ENCODE results near the gene GRIK4.
A peak's percentile ranks its signal among the peaks of the same experiment; 100 is the strongest.

GRIK4 gene

GRCh38 chr11:121024989-121025388, 513.4 kb downstream of the GRIK4 start:
- Histone ChIP-seq H3K36me3 (ENCODE audit: insufficient read depth, low read length) (no peaks in the 10 kb centered on the region), H4K20me1 (ENCODE audit: insufficient read depth, low read length) (no peaks in the 10 kb centered on the region), H3K4me2 (ENCODE audit: low read length) (peak overlapping the region; percentile 64), H3K9ac (ENCODE audit: low read length) (peak overlapping the region; percentile 66; the same call in 1 of the 2 replicates), H3K79me2 (ENCODE audit: insufficient read depth, low read length) (peaks cover 17% of the 10 kb centered on the region; the same call in 1 of the 2 replicates), H3K4me3 (ENCODE audit: low read depth, low read length, poor library complexity, severe bottlenecking) (peak overlapping the region; percentile 76), H3F3A (ENCODE audit: insufficient read depth, low read length) (no peaks in the 10 kb centered on the region), H3K9me3 (ENCODE audit: low read length) (no peaks in the 10 kb centered on the region), H3K9me2 (ENCODE audit: low read depth, low read length) (no peaks in the 10 kb centered on the region), H2AFZ (ENCODE audit: low read length) (no peak overlapping the region), H3K27ac (ENCODE audit: low read depth, low read length, poor library complexity, severe bottlenecking) (no peak overlapping the region), H3K27me3 (ENCODE audit: insufficient read depth, low read length) (no peaks in the 10 kb centered on the region), H3K4me1 (ENCODE audit: insufficient read depth, low read length, severe bottlenecking) (peaks cover 15% of the 10 kb centered on the region)
- TF ChIP-seq CTCF (IDR thresholded peaks at IDR 0.05; ENCODE audit: low read length) (no peak), EZH2 (IDR thresholded peaks at IDR 0.05; ENCODE audit: borderline replicate concordance, low read length) (no peak)

DNA sequence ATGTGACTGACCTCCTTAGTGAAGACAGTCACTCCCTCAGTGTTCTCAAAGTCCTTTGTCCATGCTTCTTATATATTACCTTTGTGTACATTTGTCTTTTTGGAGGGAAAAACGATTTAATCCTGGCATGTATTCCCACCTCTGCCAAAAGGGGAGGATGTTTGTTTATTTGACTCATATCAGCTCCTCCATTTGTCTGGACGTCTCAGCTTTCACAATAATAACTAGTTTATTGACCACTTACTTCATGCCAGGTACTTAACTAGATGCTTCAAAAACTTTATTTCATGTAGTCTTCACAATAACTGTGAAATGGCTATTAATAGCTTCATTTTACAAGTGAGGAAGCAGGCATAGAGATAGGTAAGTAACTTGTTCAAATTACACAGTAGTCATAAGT, 517.6 kb downstream of the GRIK4 start:
- Histone ChIP-seq H3K4me2 (ENCODE audit: low read length) (no peak overlapping the region), H4K20me1 (ENCODE audit: insufficient read depth, low read length) (no peaks in the 10 kb centered on the region), H3K4me1 (ENCODE audit: insufficient read depth, low read length, severe bottlenecking) (peaks cover 12% of the 10 kb centered on the region), H3K27me3 (ENCODE audit: insufficient read depth, low read length) (no peaks in the 10 kb centered on the region), H3K36me3 (ENCODE audit: insufficient read depth, low read length) (no peaks in the 10 kb centered on the region), H3K4me3 (ENCODE audit: low read depth, low read length, poor library complexity, severe bottlenecking) (no peak overlapping the region), H3K9me2 (ENCODE audit: low read depth, low read length) (no peaks in the 10 kb centered on the region), H2AFZ (ENCODE audit: low read length) (no peak overlapping the region), H3F3A (ENCODE audit: insufficient read depth, low read length) (no peaks in the 10 kb centered on the region), H3K79me2 (ENCODE audit: insufficient read depth, low read length) (peaks cover 17% of the 10 kb centered on the region; the same call in 1 of the 2 replicates), H3K27ac (ENCODE audit: low read depth, low read length, poor library complexity, severe bottlenecking) (no peak overlapping the region), H3K9ac (ENCODE audit: low read length) (no peak overlapping the region), H3K9me3 (ENCODE audit: low read length) (no peaks in the 10 kb centered on the region)
- TF ChIP-seq EZH2 (IDR thresholded peaks at IDR 0.05; ENCODE audit: borderline replicate concordance, low read length) = no peak
- no peak for TF ChIP-seq CTCF (IDR thresholded peaks at IDR 0.05; ENCODE audit: low read length)

GRCh38 chr11:121029813-121030445, 518.4 kb downstream of the GRIK4 start:
- Histone ChIP-seq H3K27ac (ENCODE audit: low read depth, low read length, poor library complexity, severe bottlenecking) (no peak overlapping the region), H3K79me2 (ENCODE audit: insufficient read depth, low read length) (peaks cover 13% of the 10 kb centered on the region; the same call in 1 of the 2 replicates), H2AFZ (ENCODE audit: low read length) (no peak overlapping the region), H3K4me3 (ENCODE audit: low read depth, low read length, poor library complexity, severe bottlenecking) (no peak overlapping the region), H3F3A (ENCODE audit: insufficient read depth, low read length) (no peaks in the 10 kb centered on the region), H3K4me1 (ENCODE audit: insufficient read depth, low read length, severe bottlenecking) (peaks cover 7% of the 10 kb centered on the region), H3K9me3 (ENCODE audit: low read length) (no peaks in the 10 kb centered on the region), H4K20me1 (ENCODE audit: insufficient read depth, low read length) (no peaks in the 10 kb centered on the region), H3K9ac (ENCODE audit: low read length) (no peak overlapping the region), H3K4me2 (ENCODE audit: low read length) (no peak overlapping the region), H3K27me3 (ENCODE audit: insufficient read depth, low read length) (no peaks in the 10 kb centered on the region), H3K36me3 (ENCODE audit: insufficient read depth, low read length) (no peaks in the 10 kb centered on the region), H3K9me2 (ENCODE audit: low read depth, low read length) (no peaks in the 10 kb centered on the region)
- TF ChIP-seq EZH2 (IDR thresholded peaks at IDR 0.05; ENCODE audit: borderline replicate concordance, low read length) (no peak), CTCF (IDR thresholded peaks at IDR 0.05; ENCODE audit: low read length) (no peak)

Measured in OCI-LY1 (cell line).